ENCODE data around the gene C20orf204.

DNA sequence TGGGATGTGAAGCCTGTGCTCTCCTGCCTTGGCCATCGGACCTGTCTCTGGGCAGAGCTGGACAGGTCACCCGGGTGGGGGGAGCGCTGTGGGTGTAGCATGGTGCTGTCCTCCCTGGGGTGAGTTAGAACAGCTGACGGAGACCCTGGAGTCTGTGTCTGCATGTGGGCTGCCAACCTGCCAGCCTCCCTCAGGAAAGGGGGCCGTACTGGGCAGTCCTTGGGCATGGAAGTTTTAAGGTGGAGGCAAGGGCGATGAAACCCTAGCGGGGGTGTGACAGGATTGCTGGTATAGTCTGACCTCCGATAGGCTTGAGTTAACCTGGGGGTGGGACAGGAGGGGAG lies 11.0 kb downstream of the C20orf204 start:
- TF ChIP-seq EZH2phosphoT487 (IDR thresholded peaks at IDR 0.05; ENCODE audit: insufficient read depth, low read depth) (no peak), EZH2 (IDR thresholded peaks at IDR 0.05; ENCODE audit: insufficient read depth, poor library complexity, severe bottlenecking) (no peak)
